IMR-90 (cell line): ENCODE measurements around the gene ZNRF3. TPM values are rescaled to one million over a fixed set of nuclear protein-coding genes. Genes with fewer than 3 reads are reported as not detected.

ENCODE experiments used
- ATAC-seq: fragments of 200-7000 bp; cut with Tn5 transposase; 2 replicates; pipeline ENCODE4 v1.9.1; 2020; ENCODE audit warnings: low read depth, mild to moderate bottlenecking, moderate library complexity
- BruUV-seq: library from RNA; stranded (reverse); fragments of 400-500 nt; replicated peaks from 2 replicates; lab custom pipeline; 2021; lab: Mats Ljungman, UMichigan
- CTCF ChIA-PET: fragments of 300-600 bp; formaldehyde crosslinking; extraction: SDS; loops from one replicate; lab custom pipeline; 2021; ENCODE audit warnings: antibody characterized with exemption; lab: Yijun Ruan, JAX
- POLR2A ChIA-PET: fragments of 300-600 bp; sonication (Branson Sonifier 250); formaldehyde crosslinking; loops from one replicate; lab custom pipeline; 2022; ENCODE audit warnings: antibody characterized with exemption; ENCODE audit not compliant: unreplicated experiment; lab: Charles Lee
- DNase-seq: peaks from one replicate; pipeline ENCODE4 v3.0.0; 2013
- H2AFZ ChIP-seq: replicated peaks from 2 replicates; pipeline ENCODE3; 2013; ENCODE audit warnings: low read length, mild to moderate bottlenecking; ENCODE audit not compliant: poor library complexity
- H2AK5ac ChIP-seq: 2 replicates; pipeline ENCODE4 v1.6.1; 2013; ENCODE audit warnings: low read depth, low read length, inconsistent platforms
- H2AK9ac ChIP-seq: replicated peaks from 2 replicates; pipeline ENCODE3; 2013; ENCODE audit warnings: mild to moderate bottlenecking, low read depth, low read length, moderate library complexity; ENCODE audit not compliant: poor library complexity
- H2BK120ac ChIP-seq: 2 replicates; pipeline ENCODE4 v1.6.1; 2013; ENCODE audit warnings: low read depth, low read length, inconsistent platforms
- H2BK15ac ChIP-seq: 3 replicates; pipeline ENCODE4 v1.6.1; 2013; ENCODE audit warnings: low read depth, low read length, inconsistent platforms
- H2BK20ac ChIP-seq: 2 replicates; pipeline ENCODE4 v1.6.1; 2013; ENCODE audit warnings: low read depth, mild to moderate bottlenecking, inconsistent platforms, low read length, moderate library complexity
- H2BK5ac ChIP-seq: 2 replicates; pipeline ENCODE4 v1.6.1; 2013; ENCODE audit warnings: mild to moderate bottlenecking, low read depth, low read length, inconsistent platforms; ENCODE audit not compliant: poor library complexity, severe bottlenecking
- H3K14ac ChIP-seq: replicated peaks from 2 replicates; pipeline ENCODE4 v1.6.1; 2013; ENCODE audit warnings: low read depth, low read length, inconsistent platforms
- H3K18ac ChIP-seq: 2 replicates; pipeline ENCODE4 v1.6.1; 2013; ENCODE audit warnings: low read depth, low read length, control low read depth
- H3K23ac ChIP-seq: 2 replicates; pipeline ENCODE4 v1.6.1; 2013; ENCODE audit warnings: low read depth, low read length, inconsistent platforms
- H3K27ac ChIP-seq: 2 replicates; pipeline ENCODE4 v1.5.1; 2013; ENCODE audit warnings: mild to moderate bottlenecking, control low read depth, low read length; ENCODE audit not compliant: insufficient read depth
- H3K27me3 ChIP-seq: 2 replicates; pipeline ENCODE4 v1.6.1; 2013; ENCODE audit warnings: low read length; ENCODE audit not compliant: control insufficient read depth, insufficient read depth
- H3K36me3 ChIP-seq: 2 replicates; pipeline ENCODE4 v1.6.1; 2013; ENCODE audit warnings: low read length, mixed read lengths; ENCODE audit not compliant: control insufficient read depth, insufficient read depth
- H3K4ac ChIP-seq: 2 replicates; pipeline ENCODE4 v1.6.1; 2013; ENCODE audit warnings: low read depth, low read length, inconsistent platforms
- H3K4me1 ChIP-seq: 2 replicates; pipeline ENCODE4 v1.6.1; 2013; ENCODE audit warnings: low read length, mixed read lengths; ENCODE audit not compliant: control insufficient read depth, insufficient read depth
- H3K4me2 ChIP-seq: 2 replicates; pipeline ENCODE4 v1.6.1; 2013; ENCODE audit warnings: low read depth, mild to moderate bottlenecking, control low read depth, low read length, moderate library complexity
- H3K4me3 ChIP-seq: 2 replicates; pipeline ENCODE4 v1.5.1; 2013; ENCODE audit warnings: low read depth, mild to moderate bottlenecking, control low read depth, low read length, moderate library complexity; ENCODE audit not compliant: insufficient read depth
- H3K56ac ChIP-seq: 2 replicates; pipeline ENCODE4 v1.6.1; 2013; ENCODE audit warnings: low read length, inconsistent platforms; ENCODE audit not compliant: insufficient read depth; ENCODE audit errors: extremely low read depth
- H3K79me1 ChIP-seq, 2 experiments: 2 replicates each; pipeline ENCODE4 v1.6.1; 2013; ENCODE audit warnings: low read length in 2 of 2, inconsistent platforms in 1 of 2, low read depth in 1 of 2
- H3K9ac ChIP-seq: 2 replicates; pipeline ENCODE4 v1.6.1; 2013; ENCODE audit warnings: low read depth, low read length, control low read depth
- H3K9me1 ChIP-seq: 2 replicates; pipeline ENCODE4 v1.6.1; 2013; ENCODE audit warnings: low read length, inconsistent platforms; ENCODE audit not compliant: insufficient read depth
- H3K9me3 ChIP-seq: 2 replicates; pipeline ENCODE4 v1.6.1; 2013; ENCODE audit warnings: low read length; ENCODE audit not compliant: control insufficient read depth, insufficient read depth
- H4K20me1 ChIP-seq: 2 replicates; pipeline ENCODE4 v1.6.1; 2013; ENCODE audit warnings: low read length, inconsistent platforms; ENCODE audit not compliant: insufficient read depth
- H4K5ac ChIP-seq: 2 replicates; pipeline ENCODE4 v1.6.1; 2013; ENCODE audit warnings: mild to moderate bottlenecking, low read depth, low read length, control low read depth
- H4K8ac ChIP-seq, 2 experiments: 2 replicates each; pipeline ENCODE4 v1.6.1; 2013; ENCODE audit warnings: low read depth in 2 of 2, low read length in 2 of 2, control low read depth in 1 of 2, inconsistent platforms in 1 of 2
- H4K91ac ChIP-seq: 2 replicates; pipeline ENCODE4 v1.6.1; 2013; ENCODE audit warnings: low read depth, low read length, inconsistent platforms; ENCODE audit not compliant: insufficient read depth
- CEBPB ChIP-seq: IDR thresholded peaks from 2 replicates; pipeline ENCODE4 v1.6.1; 2012; ENCODE audit warnings: low read depth, low read length, improper control_type of control experiment
- CHD1 ChIP-seq: IDR thresholded peaks from 2 replicates; pipeline ENCODE4 v1.6.1; 2012; ENCODE audit warnings: low read depth, low read length, improper control_type of control experiment
- CTCF ChIP-seq: conservative IDR thresholded peaks from 2 replicates; pipeline ENCODE4 v1.5.1; 2012; ENCODE audit warnings: mild to moderate bottlenecking, low read depth, low read length, improper control_type of control experiment
- ELK1 ChIP-seq: fragments of 150-350 bp; IDR thresholded peaks from 2 replicates; pipeline ENCODE4 v1.6.1; 2016; ENCODE audit warnings: low read depth, mild to moderate bottlenecking, low read length, moderate library complexity, borderline replicate concordance
- FOS ChIP-seq: fragments of 150-350 bp; IDR thresholded peaks from 2 replicates; pipeline ENCODE4 v1.6.1; 2016; ENCODE audit warnings: low read depth, low read length
- MAFK ChIP-seq: IDR thresholded peaks from 2 replicates; pipeline ENCODE4 v1.6.1; 2012; ENCODE audit warnings: low read depth, low read length, improper control_type of control experiment
- MXI1 ChIP-seq: IDR thresholded peaks from 2 replicates; pipeline ENCODE4 v1.6.1; 2012; ENCODE audit warnings: low read depth, mild to moderate bottlenecking, low read length, moderate library complexity, borderline replicate concordance
- POLR2A ChIP-seq: IDR thresholded peaks from 2 replicates; pipeline ENCODE4 v1.6.1; 2012; ENCODE audit warnings: mild to moderate bottlenecking, low read depth, low read length
- RAD21 ChIP-seq: IDR thresholded peaks from 2 replicates; pipeline ENCODE4 v1.6.1; 2012; ENCODE audit warnings: low read length, improper control_type of control experiment
- SMC3 ChIP-seq: fragments of 150-350 bp; IDR thresholded peaks from 2 replicates; pipeline ENCODE4 v1.6.1; 2016; ENCODE audit warnings: low read depth, mild to moderate bottlenecking, antibody characterized with exemption, low read length, moderate library complexity
- WGBS, 2 experiments: methylation state at CpG; one replicate each; pipeline versions ENCODE4 v1.1.5 to v1.1.7; 2013; ENCODE audit warnings: missing lambda C conversion rate in 2 of 2; ENCODE audit not compliant: insufficient read length in 1 of 2; ENCODE audit errors: extremely low coverage in 2 of 2; 5-methylcytosine and 5-hydroxymethylcytosine counted together
- dilution Hi-C: fragments of 300-500 bp; cut with HindIII; formaldehyde crosslinking; loops from one replicate; pipeline ENCODE4 v1.14.3; 2018; ENCODE audit warnings: low sequenced_read_pairs; ENCODE audit not compliant: unreplicated experiment
- in situ Hi-C: fragments of 300-500 bp; cut with MboI; formaldehyde crosslinking; loops from 3 replicates; pipeline ENCODE4 v1.14.3; 2019; ENCODE audit warnings: low sequenced_read_pairs, inconsistent platforms, mixed read lengths
- intact Hi-C: fragments of 100-400 bp; cut with micrococcal nuclease; formaldehyde crosslinking; loops from 2 replicates; pipeline ENCODE4 v1.10.0; 2022
- polyA plus RNA-seq, 3 experiments: library from polyadenylated mRNA; depleted of rRNA; stranded (reverse); fragments of >200 nt; gene quantifications; 2 replicates each; pipeline ENCODE4 v1.2.3, GENCODE V29; 2012; ENCODE audit warnings: low replicate concordance in 1 of 3
- total RNA-seq: library from RNA; depleted of rRNA; stranded (reverse); fragments of >200 nt; gene quantifications from 2 replicates; pipeline ENCODE4 v1.2.3, GENCODE V29; 2012

Gene ZNRF3
- total and polyA plus RNA-seq, 2 of the 4 experiments (the other 2 are of a cell fraction), result 1.4 to 2.4 TPM

- no peak overlapping the region for H3K18ac ChIP-seq
- H2BK15ac ChIP-seq, result no peak overlapping the region
- H3K56ac ChIP-seq, result no peak overlapping the region
- no peak overlapping the region for H3K27ac ChIP-seq
- no peak overlapping the region for H2AFZ ChIP-seq
- ChIA-PET CTCF (no interaction called here), POLR2A (no interaction called here)
- no peak overlapping the region for H4K91ac ChIP-seq
- H4K5ac ChIP-seq, result no peak overlapping the region
- H2BK20ac ChIP-seq, result no peak overlapping the region
- no peaks in the 10 kb centered on the region for H3K36me3 ChIP-seq
- H2AK9ac ChIP-seq, result no peak overlapping the region
- no peaks in the 10 kb centered on the region for H3K4me1 ChIP-seq
- no peak overlapping the region for H3K4ac ChIP-seq
- no peak overlapping the region for H2BK120ac ChIP-seq
- no peak for ATAC-seq
- in situ Hi-C loops, result no loop called here
- no peaks in the 10 kb centered on the region; the same call in 1 of the 2 replicates for H3K9me1 ChIP-seq
- no peak overlapping the region for H3K9ac ChIP-seq
- H2BK5ac ChIP-seq, result no peak overlapping the region
- no peak overlapping the region for H3K14ac ChIP-seq
- no peak overlapping the region for H2AK5ac ChIP-seq
- 0 out of 2 replicates have a peak overlapping the region, but pooled peaks have one; percentile 26 for H3K23ac ChIP-seq
- 94% methylated on average over 2 of the region's 5 CpGs; no CpG with 5 or more reads in 1 of the 2 experiments for WGBS, 2 experiments
- H3K27me3 ChIP-seq, result no peaks in the 10 kb centered on the region
- H3K9me3 ChIP-seq, result no peaks in the 10 kb centered on the region
- no TSS peak for BruUV-seq
- intact Hi-C loops, result no loop called here
- no peak overlapping the region for H4K8ac ChIP-seq
- dilution Hi-C loops, result no loop called here
- TF ChIP-seq CEBPB (no peak), POLR2A (no peak), MAFK (no peak), MXI1 (no peak), RAD21 (no peak), SMC3 (no peak), CTCF (no peak), ELK1 (no peak), FOS (no peak), CHD1 (no peak)
- peaks cover 7% of the 10 kb centered on the region for H4K20me1 ChIP-seq
- H3K4me2 ChIP-seq, result no peak overlapping the region
- no peak for DNase-seq
- peaks cover 9 to 40% of the 10 kb centered on the region in 2 experiments for H3K79me1 ChIP-seq
- H3K4me3 ChIP-seq, result no peak overlapping the region
Observed at GRCh38 chr22:28892175-28892731, 8.9 kb downstream of the ZNRF3 start.
